ENCODE measurements around the gene TMEM87B. TPM values are rescaled to one million over a fixed set of nuclear protein-coding genes. Genes with fewer than 3 reads are reported as not detected.

Gene TMEM87B
- total and polyA plus RNA-seq, 10 of the 15 experiments (the other 5 are each of a cell fraction or from before 2014, with no cell fraction given) = 5.7 to 20.6 (median 12.3) TPM

- peaks cover 0 to 36% of the 10 kb centered on the region in 2 experiments; a peak in 3 of 4 replicates for H3K36me3 ChIP-seq (ENCODE audit: control insufficient read depth in 2 of 2, insufficient read depth in 2 of 2, low read length in 1 of 2)
- TF ChIP-seq PBX3 (IDR thresholded peaks at IDR 0.05; ENCODE audit: insufficient replicate concordance, low read depth, low read length) (no peak), JUNB (IDR thresholded peaks at IDR 0.05) (no peak), STAT1 (conservative IDR thresholded peaks at IDR 0.05) (no peak), ZZZ3 (IDR thresholded peaks at IDR 0.05; ENCODE audit: control insufficient read depth, insufficient read length, low read depth) (no peak), RAD51 (IDR thresholded peaks at IDR 0.05) (no peak), NR2C2 (IDR thresholded peaks at IDR 0.05; ENCODE audit: borderline replicate concordance, control insufficient read depth, insufficient read length, low read depth) (no peak), ZNF207 (IDR thresholded peaks at IDR 0.05; ENCODE audit: borderline replicate concordance) (no peak), E4F1 (IDR thresholded peaks at IDR 0.05; ENCODE audit: borderline replicate concordance, partially characterized antibody) (no peak), ZNF217 (IDR thresholded peaks at IDR 0.05) (no peak), RBBP5 (conservative IDR thresholded peaks at IDR 0.05) (no peak), GATAD2B (conservative IDR thresholded peaks at IDR 0.05; ENCODE audit: low read depth) (no peak), CHD1 (IDR thresholded peaks at IDR 0.05; ENCODE audit: low read depth, low read length) (no peak), NFYA (IDR thresholded peaks at IDR 0.05; ENCODE audit: borderline replicate concordance, low read depth, low read length) (no peak), LARP7 (IDR thresholded peaks at IDR 0.05) (no peak), SKIL (IDR thresholded peaks at IDR 0.05; ENCODE audit: low read depth, poor library complexity, severe bottlenecking) (no peak), JUND (IDR thresholded peaks at IDR 0.05; ENCODE audit: low read depth, low read length) (no peak)
These were observed 53.2 kb downstream of the TMEM87B start for GRCh38 chr2:112108178-112108832.

More at GRCh38 chr2:112108178-112108832, 53.2 kb downstream of the TMEM87B start:
- POLR2A ChIA-PET = interaction anchor here (0.6 kb wide), 1 partner anchor 12 kb away, joined by 5 read pairs; no protein-coding TSS in a partner anchor
- in situ Hi-C loops (cut with MboI) = no loop called here
- H3K79me2 ChIP-seq (ENCODE audit: control insufficient read depth, insufficient read depth, low read length) = no peaks in the 10 kb centered on the region
- no peak overlapping the region for H3K9ac ChIP-seq (ENCODE audit: control insufficient read depth, insufficient read depth, low read length)
- no peaks in the 10 kb centered on the region for H3K27me3 ChIP-seq (replicated peaks in 1 of 2; ENCODE audit: control insufficient read depth in 2 of 2, insufficient read depth in 2 of 2, low read length in 1 of 2)
- H3K4me3 ChIP-seq = no peak overlapping the region
- DNase-seq (ENCODE audit: low read depth, low spot score) (no peak), ATAC-seq (no peak), FAIRE-seq (no peak)
- H3K27ac ChIP-seq (ENCODE audit: control insufficient read depth, insufficient read depth) = no peak overlapping the region
- H2AFZ ChIP-seq (ENCODE audit: control insufficient read depth, low read depth, low read length) = no peak overlapping the region
- peaks cover 15% of the 10 kb centered on the region for H3K9me3 ChIP-seq (replicated peaks; ENCODE audit: control insufficient read depth, insufficient read depth, low read length)
- CTCF ChIA-PET = interaction anchor here (0.8 to 1.9 kb wide), 3 partner anchors 13 to 171 kb away, joined by 3 to 5 read pairs (median 3); no protein-coding TSS in a partner anchor
- intact Hi-C loops (cut with micrococcal nuclease; ENCODE audit: unreplicated experiment) = loop anchor here (5.0 kb wide), 1 partner anchor 51 kb away; the partner anchor contains the start of gene TMEM87B
- RAD21 ChIA-PET (ENCODE audit: unreplicated experiment) = no interaction called here
- BruUV-seq (replicated peaks) = no TSS peak
- no peaks in the 10 kb centered on the region for H4K20me1 ChIP-seq (ENCODE audit: control insufficient read depth, insufficient read depth)
- SMC1A ChIA-PET (ENCODE audit: uncharacterized antibody, unreplicated experiment) = interaction anchor here (0.6 to 1.1 kb wide), 2 partner anchors 11 to 62 kb away, joined by 4 read pairs; no protein-coding TSS in a partner anchor
- no peaks in the 10 kb centered on the region for H3K4me1 ChIP-seq (ENCODE audit: control insufficient read depth, insufficient read depth, low read length)
- no peak overlapping the region for H3K4me2 ChIP-seq (ENCODE audit: control insufficient read depth, insufficient read depth)
- 94% methylated on average over 1 of the region's 1 CpG for WGBS (ENCODE audit: insufficient coverage, insufficient replicate concordance, low lambda C conversion rate, missing lambda C conversion rate)
